ENCODE results near the gene STH.

STH gene

DNA sequence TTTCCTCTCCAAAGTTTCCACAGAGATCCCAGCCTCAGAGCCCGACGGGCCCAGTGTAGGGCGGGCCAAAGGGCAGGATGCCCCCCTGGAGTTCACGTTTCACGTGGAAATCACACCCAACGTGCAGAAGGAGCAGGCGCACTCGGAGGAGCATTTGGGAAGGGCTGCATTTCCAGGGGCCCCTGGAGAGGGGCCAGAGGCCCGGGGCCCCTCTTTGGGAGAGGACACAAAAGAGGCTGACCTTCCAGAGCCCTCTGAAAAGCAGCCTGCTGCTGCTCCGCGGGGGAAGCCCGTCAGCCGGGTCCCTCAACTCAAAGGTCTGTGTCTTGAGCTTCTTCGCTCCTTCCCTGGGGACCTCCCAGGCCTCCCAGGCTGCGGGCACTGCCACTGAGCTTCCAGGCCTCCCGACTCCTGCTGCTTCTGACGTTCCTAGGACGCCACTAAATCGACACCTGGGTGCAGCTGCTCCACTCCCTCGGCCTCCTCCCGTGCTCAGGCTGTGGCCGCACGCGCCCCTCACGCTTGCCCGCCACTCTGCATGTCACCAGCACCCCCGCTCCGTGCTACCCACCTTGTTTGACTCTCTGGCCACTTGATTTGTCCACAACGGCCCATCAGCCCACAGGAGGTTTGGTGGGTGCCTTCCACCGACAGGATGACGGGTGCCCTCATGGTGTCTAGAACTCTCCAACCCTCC lies 15.3 kb upstream of the STH start:
- no peak overlapping the region for H3K4me2 ChIP-seq
- no peak for TF ChIP-seq Cebpa-rat (IDR thresholded peaks at IDR 0.05)
- no peak overlapping the region for H3K27ac ChIP-seq
- no peak overlapping the region for H3K9ac ChIP-seq
- no peaks in the 10 kb centered on the region for H3K27me3 ChIP-seq
- H3K9me3 ChIP-seq: no peaks in the 10 kb centered on the region
- no peaks in the 10 kb centered on the region for H3K36me3 ChIP-seq
- H3K4me3 ChIP-seq: no peak overlapping the region
- no peaks in the 10 kb centered on the region for H4K20me1 ChIP-seq
- H3K4me1 ChIP-seq: peaks cover 7% of the 10 kb centered on the region

DNA sequence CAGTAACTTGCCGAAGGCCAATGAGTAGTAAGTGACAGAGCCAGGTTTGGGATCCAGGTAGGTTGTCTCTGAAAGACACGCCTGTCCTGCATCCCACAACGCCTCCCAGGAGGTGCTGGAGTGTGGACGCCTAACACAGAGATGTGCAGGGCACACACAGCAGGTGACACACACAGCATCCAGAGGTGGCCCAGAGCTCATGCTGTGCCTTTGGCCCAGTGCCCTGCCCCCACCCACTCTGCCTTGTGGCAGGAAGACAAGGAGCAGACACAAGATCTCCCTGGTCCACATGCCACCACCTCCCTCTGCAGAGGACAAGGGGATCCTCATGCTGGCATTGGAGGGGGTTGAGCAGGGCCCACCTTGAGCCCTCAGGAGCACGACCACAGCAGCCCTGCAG lies 14.7 kb upstream of the STH start:
- Histone ChIP-seq H3K27ac (no peak overlapping the region), H3K36me3 (no peaks in the 10 kb centered on the region), H3K4me1 (peaks cover 7% of the 10 kb centered on the region), H3K9ac (no peak overlapping the region), H4K20me1 (no peaks in the 10 kb centered on the region), H3K4me3 (no peak overlapping the region), H3K9me3 (no peaks in the 10 kb centered on the region), H3K4me2 (no peak overlapping the region), H3K27me3 (no peaks in the 10 kb centered on the region)
- no peak for TF ChIP-seq Cebpa-rat (IDR thresholded peaks at IDR 0.05)

DNA sequence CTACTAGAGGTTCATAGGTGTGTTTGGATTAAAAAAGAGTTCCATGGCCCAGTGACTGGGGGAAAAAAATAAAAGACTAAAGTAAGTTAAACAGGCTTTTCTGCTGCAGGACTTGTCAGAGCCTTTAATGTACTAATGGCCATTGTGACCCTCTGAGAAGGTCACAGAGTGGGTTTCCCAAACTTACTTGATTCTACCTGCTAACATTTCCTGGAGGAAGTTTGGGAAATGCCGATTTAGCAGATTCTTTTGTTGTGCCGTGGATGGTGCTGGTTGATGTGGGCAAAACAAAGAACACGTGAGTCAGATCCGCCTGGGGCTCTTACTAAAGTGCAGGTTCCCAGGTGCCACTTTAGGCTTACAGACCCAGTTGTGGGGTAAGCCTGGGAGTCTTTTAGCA lies 13.6 kb upstream of the STH start:
- no peak for TF ChIP-seq Cebpa-rat (IDR thresholded peaks at IDR 0.05)
- Histone ChIP-seq H4K20me1 (no peaks in the 10 kb centered on the region), H3K4me1 (peaks cover 7% of the 10 kb centered on the region), H3K9me3 (no peaks in the 10 kb centered on the region), H3K36me3 (no peaks in the 10 kb centered on the region), H3K9ac (no peak overlapping the region), H3K4me2 (no peak overlapping the region), H3K27me3 (no peaks in the 10 kb centered on the region), H3K27ac (no peak overlapping the region), H3K4me3 (no peak overlapping the region)

DNA sequence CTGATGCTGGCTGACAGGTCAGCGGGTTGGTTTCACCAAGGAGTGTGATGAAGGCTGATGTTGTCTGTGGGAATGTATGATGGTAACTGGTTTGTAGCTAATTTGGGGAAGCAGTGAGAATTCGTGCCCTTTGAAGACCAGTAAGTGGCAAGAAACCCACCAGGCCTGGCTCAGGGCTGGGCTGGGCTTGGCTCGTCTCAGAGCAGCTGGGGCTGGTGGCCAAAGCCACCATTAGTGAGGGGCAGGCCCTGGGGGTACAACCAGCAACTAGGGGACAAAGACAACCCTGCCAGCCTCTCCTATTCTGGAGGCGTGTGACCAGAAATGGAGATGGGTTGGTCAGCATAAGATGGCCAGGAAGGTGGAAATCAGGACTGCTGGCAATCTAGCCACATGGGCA lies 13.0 kb upstream of the STH start:
- H3K27me3 ChIP-seq: no peaks in the 10 kb centered on the region
- H3K4me1 ChIP-seq: peaks cover 7% of the 10 kb centered on the region
- H3K9ac ChIP-seq: no peak overlapping the region
- TF ChIP-seq Cebpa-rat (IDR thresholded peaks at IDR 0.05): no peak
- H3K4me2 ChIP-seq: no peak overlapping the region
- H3K9me3 ChIP-seq: no peaks in the 10 kb centered on the region
- H3K4me3 ChIP-seq: no peak overlapping the region
- H3K36me3 ChIP-seq: no peaks in the 10 kb centered on the region
- H4K20me1 ChIP-seq: no peaks in the 10 kb centered on the region
- H3K27ac ChIP-seq: no peak overlapping the region

DNA sequence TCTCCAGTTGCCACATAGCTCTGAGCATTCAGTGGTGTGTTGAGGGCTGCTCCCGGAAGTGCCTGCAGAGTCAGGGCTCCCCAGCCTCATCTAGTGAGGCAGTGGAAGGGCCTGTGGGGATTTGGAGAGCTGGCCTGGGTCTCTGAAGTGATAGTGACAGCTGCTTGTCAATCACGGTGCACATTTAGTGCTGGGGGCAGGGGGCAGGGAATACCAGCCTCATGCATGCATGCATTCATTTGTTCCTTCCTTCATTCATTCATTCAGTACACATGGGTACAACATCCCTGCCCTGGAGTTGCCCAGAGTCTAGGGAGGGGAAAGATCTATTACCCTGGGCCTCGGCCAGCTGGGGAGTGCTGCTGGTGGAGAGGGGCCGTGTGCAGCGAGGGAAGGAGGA lies 11.3 kb upstream of the STH start:
- Histone ChIP-seq H3K4me2 (no peak overlapping the region), H3K27me3 (no peaks in the 10 kb centered on the region), H3K9ac (no peak overlapping the region), H4K20me1 (no peaks in the 10 kb centered on the region), H3K9me3 (no peaks in the 10 kb centered on the region), H3K4me3 (no peak overlapping the region), H3K36me3 (no peaks in the 10 kb centered on the region), H3K4me1 (peaks cover 7% of the 10 kb centered on the region), H3K27ac (no peak overlapping the region)
- no peak for TF ChIP-seq Cebpa-rat (IDR thresholded peaks at IDR 0.05)

DNA sequence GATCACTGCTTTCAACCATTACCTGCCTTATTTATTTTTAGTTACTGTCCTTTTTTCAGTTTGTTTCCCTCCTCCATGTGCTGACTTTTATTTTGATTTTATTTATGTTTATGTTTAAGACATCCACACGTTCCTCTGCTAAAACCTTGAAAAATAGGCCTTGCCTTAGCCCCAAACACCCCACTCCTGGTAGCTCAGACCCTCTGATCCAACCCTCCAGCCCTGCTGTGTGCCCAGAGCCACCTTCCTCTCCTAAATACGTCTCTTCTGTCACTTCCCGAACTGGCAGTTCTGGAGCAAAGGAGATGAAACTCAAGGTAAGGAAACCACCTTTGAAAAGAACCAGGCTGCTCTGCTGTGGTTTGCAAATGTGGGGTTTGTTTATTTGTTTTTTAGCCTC lies 9.3 kb upstream of the STH start:
- H3K4me3 ChIP-seq: no peak overlapping the region
- H3K4me1 ChIP-seq: peaks cover 7% of the 10 kb centered on the region
- H3K9ac ChIP-seq: no peak overlapping the region
- no peaks in the 10 kb centered on the region for H3K36me3 ChIP-seq
- no peaks in the 10 kb centered on the region for H3K27me3 ChIP-seq
- H3K4me2 ChIP-seq: no peak overlapping the region
- H3K27ac ChIP-seq: no peak overlapping the region
- no peaks in the 10 kb centered on the region for H4K20me1 ChIP-seq
- TF ChIP-seq Cebpa-rat (IDR thresholded peaks at IDR 0.05): no peak
- H3K9me3 ChIP-seq: no peaks in the 10 kb centered on the region

DNA sequence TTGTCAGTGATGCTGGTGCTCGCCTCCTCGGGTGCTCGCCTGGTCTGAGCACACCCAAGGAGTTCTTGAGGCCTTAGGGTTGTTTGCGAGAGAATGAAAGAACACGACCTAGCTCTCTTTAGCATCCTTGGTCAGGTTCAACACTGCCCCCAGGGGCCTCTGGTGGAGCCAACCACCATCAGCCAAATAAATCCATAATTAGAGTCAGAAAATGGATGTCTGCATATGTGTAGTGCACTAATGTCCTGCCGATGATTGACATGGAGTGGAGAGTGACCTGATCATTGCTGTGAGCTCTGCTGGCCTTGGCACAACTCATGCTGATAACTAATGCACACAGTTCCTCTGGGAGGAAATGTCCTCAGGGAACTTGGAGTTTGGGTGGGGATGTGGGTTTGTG lies 8.2 kb upstream of the STH start:
- Histone ChIP-seq H3K9ac (no peak overlapping the region), H3K4me3 (no peak overlapping the region), H3K4me2 (no peak overlapping the region), H4K20me1 (no peaks in the 10 kb centered on the region), H3K36me3 (no peaks in the 10 kb centered on the region), H3K27me3 (no peaks in the 10 kb centered on the region), H3K27ac (no peak overlapping the region), H3K4me1 (peaks cover 7% of the 10 kb centered on the region), H3K9me3 (no peaks in the 10 kb centered on the region)
- no peak for TF ChIP-seq Cebpa-rat (IDR thresholded peaks at IDR 0.05)

DNA sequence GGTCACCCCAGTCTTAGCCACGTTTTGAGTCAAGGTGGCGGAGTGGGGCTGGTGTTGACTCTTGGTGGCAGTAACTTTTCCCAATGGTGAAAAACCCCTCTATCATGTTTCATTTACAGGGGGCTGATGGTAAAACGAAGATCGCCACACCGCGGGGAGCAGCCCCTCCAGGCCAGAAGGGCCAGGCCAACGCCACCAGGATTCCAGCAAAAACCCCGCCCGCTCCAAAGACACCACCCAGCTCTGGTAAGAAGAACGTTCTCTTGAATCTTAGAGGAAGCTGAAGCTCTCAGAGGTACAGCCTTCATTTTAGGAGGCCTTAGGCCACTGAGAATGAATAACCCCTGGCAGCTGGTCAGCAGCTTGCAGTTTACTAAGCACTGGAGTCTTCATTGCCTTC lies 7.7 kb upstream of the STH start:
- H3K27me3 ChIP-seq: no peaks in the 10 kb centered on the region
- peaks cover 7% of the 10 kb centered on the region for H3K4me1 ChIP-seq
- no peak overlapping the region for H3K9ac ChIP-seq
- no peak for TF ChIP-seq Cebpa-rat (IDR thresholded peaks at IDR 0.05)
- H3K36me3 ChIP-seq: no peaks in the 10 kb centered on the region
- no peak overlapping the region for H3K4me3 ChIP-seq
- H3K9me3 ChIP-seq: no peaks in the 10 kb centered on the region
- no peak overlapping the region for H3K4me2 ChIP-seq
- H3K27ac ChIP-seq: no peak overlapping the region
- no peaks in the 10 kb centered on the region for H4K20me1 ChIP-seq

DNA sequence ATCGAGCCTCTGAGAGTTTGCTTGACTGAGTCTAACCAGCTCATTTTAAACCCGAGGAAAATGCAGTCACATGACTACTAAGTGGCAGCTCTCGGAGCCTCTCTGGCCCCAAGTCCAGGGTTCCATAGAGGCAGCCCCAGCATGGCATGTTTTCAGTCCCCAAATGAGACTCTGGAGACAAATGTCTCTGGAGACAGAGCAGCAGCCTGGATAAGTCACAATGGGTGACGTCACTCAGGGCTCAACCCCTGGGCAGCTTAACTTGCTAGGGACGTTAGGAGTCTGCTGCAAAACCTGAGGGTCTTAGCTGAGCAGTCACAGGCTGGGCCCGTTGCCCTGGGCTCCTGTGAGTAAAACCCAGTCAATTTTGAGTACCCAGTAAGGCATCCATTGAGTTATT lies 6.9 kb upstream of the STH start:
- Histone ChIP-seq H3K27me3 (no peaks in the 10 kb centered on the region), H3K9ac (no peak overlapping the region), H3K4me3 (no peak overlapping the region), H3K4me2 (no peak overlapping the region), H3K36me3 (no peaks in the 10 kb centered on the region), H3K9me3 (no peaks in the 10 kb centered on the region), H4K20me1 (no peaks in the 10 kb centered on the region), H3K27ac (no peak overlapping the region), H3K4me1 (peaks cover 7% of the 10 kb centered on the region)
- TF ChIP-seq Cebpa-rat (IDR thresholded peaks at IDR 0.05): no peak

DNA sequence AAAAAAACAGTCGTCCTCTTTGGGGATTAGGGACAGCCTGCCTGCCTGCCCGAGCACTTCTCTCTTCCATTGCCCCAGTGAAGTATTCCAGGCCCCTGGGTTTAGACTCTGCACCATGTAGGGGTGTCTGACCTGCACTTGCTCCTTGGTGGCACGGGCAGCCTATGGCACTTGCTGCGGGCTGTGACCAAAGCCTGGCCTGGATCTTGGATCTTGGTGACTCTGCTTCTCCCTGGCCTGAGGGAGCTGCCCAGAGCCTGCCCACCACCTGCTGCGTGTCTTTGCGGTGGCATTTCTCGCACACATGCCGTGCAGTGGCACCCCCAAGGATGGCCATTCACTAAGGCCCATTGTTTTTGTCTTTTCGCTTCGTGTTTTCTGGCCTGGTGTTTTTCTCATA lies 6.1 kb upstream of the STH start:
- no peak for TF ChIP-seq Cebpa-rat (IDR thresholded peaks at IDR 0.05)
- no peak overlapping the region for H3K4me2 ChIP-seq
- H3K9ac ChIP-seq: no peak overlapping the region
- peaks cover 1% of the 10 kb centered on the region; the same call in 1 of the 2 replicates for H3K4me1 ChIP-seq
- no peaks in the 10 kb centered on the region for H3K27me3 ChIP-seq
- H3K4me3 ChIP-seq: no peak overlapping the region
- no peaks in the 10 kb centered on the region for H4K20me1 ChIP-seq
- H3K27ac ChIP-seq: no peak overlapping the region
- H3K36me3 ChIP-seq: no peaks in the 10 kb centered on the region
- H3K9me3 ChIP-seq: no peaks in the 10 kb centered on the region
